Measurements from ENCODE around the gene VAV1. TPM values are rescaled to one million over a fixed set of nuclear protein-coding genes. Genes with fewer than 3 reads are reported as not detected.

Gene VAV1
- total and polyA plus RNA-seq, 2 of the 8 experiments (the other 6 are each of a cell fraction or from before 2014, with no cell fraction given), result 0.21 to 0.22 TPM

GRCh38 chr19:6828698-6829633, 56.5 kb downstream of the VAV1 start (continued):
- TF ChIP-seq CHD7 (IDR thresholded peaks at IDR 0.05; ENCODE audit: insufficient replicate concordance, low read length), result no peak
- no peak for TF ChIP-seq YY1 (IDR thresholded peaks at IDR 0.05; ENCODE audit: low read depth, low read length)
- no peak for TF ChIP-seq RNF2 (IDR thresholded peaks at IDR 0.05; ENCODE audit: borderline replicate concordance, low read depth, low read length, missing control alignments, poor library complexity, severe bottlenecking)
- TF ChIP-seq NRF1 (IDR thresholded peaks at IDR 0.05; ENCODE audit: low read depth, low read length), result no peak
- no peak for TF ChIP-seq SP2 (IDR thresholded peaks at IDR 0.05; ENCODE audit: low read length)
- no peak for TF ChIP-seq ZNF274 (IDR thresholded peaks at IDR 0.05; ENCODE audit: borderline replicate concordance, extremely low read depth, low read length)
- no peak for TF ChIP-seq TCF12 (IDR thresholded peaks at IDR 0.05; ENCODE audit: low read depth, low read length)
- TF ChIP-seq USF2 (IDR thresholded peaks at IDR 0.05; ENCODE audit: low read length), result no peak

Measured in H1 (cell line).